Measurements from ENCODE around the gene ENOSF1. TPM values are rescaled to one million over a fixed set of nuclear protein-coding genes. Genes with fewer than 3 reads are reported as not detected.
A peak's percentile ranks its signal among the peaks of the same experiment; 100 is the strongest.

Gene ENOSF1
- total RNA-seq, 1 donor from 2014 or later: 2.7 TPM

- no peak for DNase-seq
These were observed 77.8 kb downstream of the ENOSF1 start for GRCh38 chr18:634551-635045.

- no peak for DNase-seq
These were observed 80.9 kb downstream of the ENOSF1 start for GRCh38 chr18:631560-631959.

GRCh38 chr18:629269-630150, 82.9 kb downstream of the ENOSF1 start:
- no peak for DNase-seq

GRCh38 chr18:627231-627630, 85.2 kb downstream of the ENOSF1 start:
- no peak for DNase-seq

GRCh38 chr18:623761-624620, 88.4 kb downstream of the ENOSF1 start:
- peak; percentile 2 for DNase-seq

GRCh38 chr18:622289-622688, 90.1 kb downstream of the ENOSF1 start:
- DNase-seq: no peak

GRCh38 chr18:621291-622043, 91.0 kb downstream of the ENOSF1 start:
- no peak for DNase-seq

Other genes starting within 250 kb of the ENOSF1 start
- gene COLEC12, start 211.9 kb downstream of the ENOSF1 start, total RNA-seq: 15.4 TPM
- gene CETN1, start 132.2 kb downstream of the ENOSF1 start, total RNA-seq: not detected
- gene CLUL1, start 115.6 kb downstream of the ENOSF1 start, total RNA-seq: 1.4 TPM
- 2.0 TPM for gene TYMS, start 55.0 kb downstream of the ENOSF1 start, total RNA-seq
- 41.6 TPM for gene YES1, start 99.6 kb upstream of the ENOSF1 start, total RNA-seq
- gene ADCYAP1, start 192.2 kb upstream of the ENOSF1 start, total RNA-seq: 6.4 TPM

All from occipital lobe (tissue), 2 donors.